Stimulated activated CD4-positive, alpha-beta T cell treated with anti-CD3 and anti-CD28 coated beads, Interleukin-4, amount 100 ng/mL, for 1 hour (primary cell): ENCODE results near the gene TRPM3.

ENCODE experiments used
- DNase-seq: peaks from one replicate; pipeline ENCODE4 v3.0.0-alpha.2; 2020

TRPM3 gene

GRCh38 chr9:70499621-70500020 lies 621.8 kb downstream of the TRPM3 start:
- no peak for DNase-seq

GRCh38 chr9:70498866-70499265 lies 622.6 kb downstream of the TRPM3 start:
- no peak for DNase-seq

DNA sequence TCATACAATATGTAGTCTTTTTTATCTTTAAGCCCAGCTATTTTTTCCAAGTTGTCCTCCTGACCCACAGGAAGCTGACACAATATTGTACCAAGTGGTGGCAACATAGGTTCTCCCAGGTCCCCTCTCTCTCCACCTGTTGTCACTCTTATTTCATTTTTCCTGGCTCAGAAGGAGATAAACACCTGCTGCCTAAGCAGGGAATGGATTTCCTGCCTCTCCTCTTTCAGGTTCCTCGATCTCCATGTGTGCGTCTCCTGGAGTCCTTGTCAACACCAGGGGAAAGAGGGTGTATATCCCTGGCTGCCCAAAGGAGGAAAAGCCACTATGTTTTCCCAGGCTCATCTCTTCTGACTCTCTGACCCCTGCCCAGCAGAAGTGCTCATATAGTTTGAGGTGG lies 625.2 kb downstream of the TRPM3 start:
- no peak for DNase-seq

- DNase-seq, result no peak
Measured at GRCh38 chr9:70495514-70495913, 625.9 kb downstream of the TRPM3 start.

DNA sequence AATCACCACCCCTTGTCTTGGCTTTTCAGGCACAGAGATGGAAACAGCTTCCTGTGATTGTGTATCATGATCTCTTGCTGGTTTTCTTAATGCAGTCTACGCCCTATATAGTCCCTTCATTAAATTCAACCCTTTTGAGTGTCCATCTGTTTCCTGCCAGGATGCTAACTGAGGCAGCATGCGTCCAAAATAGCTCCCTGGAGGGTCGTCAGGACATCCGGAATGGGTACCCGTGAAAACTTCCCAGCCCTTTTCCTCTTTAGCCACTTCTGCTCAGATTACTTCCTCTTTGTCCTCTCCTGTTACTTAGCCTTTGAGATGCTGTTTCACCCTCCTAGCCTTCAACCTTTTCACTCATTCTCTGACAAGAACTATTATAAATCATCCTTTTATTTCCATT lies 627.2 kb downstream of the TRPM3 start:
- no peak for DNase-seq

DNA sequence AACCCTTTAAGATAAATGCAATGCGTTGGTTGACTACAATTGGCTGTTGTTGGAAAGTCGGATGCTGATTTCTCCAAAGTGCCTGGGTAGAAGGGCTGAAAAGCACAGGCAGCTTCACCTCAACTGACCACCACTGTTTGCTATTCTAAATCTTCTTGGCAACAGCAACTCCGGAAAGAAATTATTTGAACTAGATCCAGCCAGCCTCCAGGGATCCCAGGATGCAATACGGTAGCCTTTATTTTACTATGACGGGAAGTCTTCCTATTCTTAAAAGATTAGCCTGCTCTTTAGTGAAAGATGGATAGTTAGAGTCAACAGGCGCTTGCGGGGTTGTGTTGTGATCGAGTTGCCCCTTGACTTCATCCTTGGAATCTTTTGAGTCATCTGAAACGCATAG lies 628.4 kb downstream of the TRPM3 start:
- no peak for DNase-seq

DNA sequence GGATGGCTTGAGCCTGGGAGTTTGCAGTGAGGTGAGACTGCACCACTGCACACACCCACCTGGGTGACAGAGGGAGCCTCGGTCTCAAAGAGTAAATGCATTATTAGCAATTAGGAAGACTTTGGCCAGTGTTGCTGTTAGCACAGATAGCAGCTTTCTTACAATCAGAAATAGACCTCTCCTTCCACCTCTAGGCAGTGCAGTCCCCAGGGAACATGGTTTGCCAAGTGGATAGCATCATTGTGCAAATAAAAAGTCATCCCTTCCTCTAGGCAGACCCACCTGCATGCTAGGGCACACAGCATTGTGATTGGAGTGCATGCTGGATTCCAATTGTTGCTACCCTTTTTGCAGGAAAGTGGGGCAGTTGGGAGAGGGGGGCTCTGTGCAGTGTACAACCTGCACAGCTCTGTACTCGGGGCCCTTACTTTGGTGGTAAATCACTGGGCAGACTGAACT lies 629.1 kb downstream of the TRPM3 start:
- DNase-seq, result no peak

- DNase-seq, result no peak
Measured at GRCh38 chr9:70491426-70492318, 629.7 kb downstream of the TRPM3 start.

DNA sequence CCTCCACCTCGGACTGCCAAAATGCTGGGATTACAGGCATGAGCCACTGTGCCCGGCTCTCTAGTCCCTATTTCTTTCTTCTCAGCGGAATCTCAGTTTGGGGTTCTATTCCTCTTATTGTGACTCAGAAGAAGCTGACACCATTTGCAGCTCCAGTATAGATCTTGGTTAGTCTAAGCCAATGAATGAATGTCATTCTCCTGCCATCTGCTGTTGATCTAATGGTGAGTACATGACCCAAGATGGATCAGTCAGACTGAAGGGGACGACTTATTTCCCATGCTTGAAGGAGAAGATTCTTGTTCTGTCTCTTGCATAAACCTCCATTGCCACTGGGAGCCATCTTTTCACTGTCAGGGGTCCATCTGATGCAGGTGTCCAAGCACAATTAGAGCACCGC lies 630.9 kb downstream of the TRPM3 start:
- no peak for DNase-seq

- DNase-seq, result no peak
Measured at GRCh38 chr9:70488793-70489105, 632.7 kb downstream of the TRPM3 start.

DNA sequence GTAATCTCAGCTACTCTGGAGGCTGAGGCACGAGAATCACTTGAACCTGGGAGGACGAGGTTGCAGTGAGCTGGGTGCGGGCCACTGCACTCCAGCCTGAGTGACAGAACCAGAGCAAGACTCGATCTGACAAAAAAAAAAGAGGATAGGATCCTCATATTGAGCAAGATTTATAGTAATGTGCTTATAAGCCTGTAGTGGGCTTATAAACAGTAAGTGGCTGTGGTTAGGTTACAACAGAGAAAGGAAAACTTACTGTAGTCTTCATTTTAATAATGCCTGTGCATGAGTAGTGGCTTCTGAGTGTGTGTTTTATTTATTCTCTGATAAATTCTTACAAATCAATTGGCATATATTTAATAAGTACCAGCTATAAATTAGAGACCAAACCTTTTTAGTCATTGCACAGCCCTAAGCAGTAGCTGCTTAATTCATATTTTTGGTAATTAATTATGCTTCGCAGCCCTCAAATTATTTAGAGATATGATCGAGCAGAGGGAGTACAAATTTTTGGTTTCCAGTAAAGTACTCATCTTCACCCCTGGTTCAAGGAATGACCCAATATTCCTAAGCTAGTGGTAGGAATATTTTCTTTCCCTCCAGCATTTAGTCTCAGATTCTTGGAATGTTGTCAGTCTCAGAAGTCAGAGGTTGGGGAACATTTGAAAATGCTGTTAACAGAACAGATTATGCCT lies 633.2 kb downstream of the TRPM3 start:
- no peak for DNase-seq

DNA sequence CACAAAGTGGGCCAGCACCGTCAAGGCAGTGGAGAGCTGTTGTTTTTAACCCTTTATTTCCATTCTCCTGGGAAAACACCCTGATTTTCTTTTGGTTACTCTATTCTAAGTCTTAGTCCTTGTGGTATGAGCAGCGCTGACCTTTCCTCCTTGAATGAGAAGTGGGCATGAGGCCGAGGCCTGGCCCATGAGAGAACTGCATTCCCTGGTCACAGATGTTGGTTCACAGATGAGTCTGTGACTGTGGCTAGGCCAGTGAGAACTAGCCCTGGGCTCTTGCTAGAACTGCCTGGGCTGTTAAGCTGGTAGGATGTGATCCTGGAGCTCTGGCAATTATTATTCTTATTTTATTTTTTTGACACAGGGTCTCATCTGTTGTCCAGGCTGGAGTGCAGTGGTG lies 635.3 kb downstream of the TRPM3 start:
- DNase-seq, result no peak

DNA sequence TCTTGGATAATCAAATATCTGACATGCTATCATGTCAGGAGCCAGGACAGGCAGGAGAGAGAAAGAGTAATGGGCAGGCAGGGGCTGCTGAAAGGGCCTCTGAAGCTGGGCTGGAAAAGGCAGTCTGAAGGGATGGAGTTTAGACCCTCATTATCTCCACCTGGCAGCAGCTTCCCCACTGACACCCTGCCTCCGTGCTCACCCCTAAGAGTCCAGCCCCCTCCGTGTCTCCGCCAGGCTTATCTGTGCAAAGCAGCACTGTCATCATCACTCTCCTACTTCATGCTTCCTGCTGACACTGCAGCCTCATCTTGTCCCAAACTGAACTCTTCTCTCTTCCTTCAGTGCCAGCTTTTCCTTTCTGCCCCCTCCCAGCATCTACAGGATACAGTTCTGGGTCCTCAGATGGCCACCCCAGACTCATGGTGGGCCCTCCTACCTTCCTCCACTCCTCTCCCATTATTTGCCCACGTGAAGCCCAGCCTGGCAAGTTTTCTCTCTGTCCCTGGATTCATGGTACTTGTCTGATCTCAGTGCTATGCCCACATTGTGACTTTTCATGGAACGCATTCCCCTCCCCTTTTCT lies 636.1 kb downstream of the TRPM3 start:
- DNase-seq, result no peak

GRCh38 chr9:70484232-70485130 lies 636.9 kb downstream of the TRPM3 start:
- DNase-seq, result no peak

GRCh38 chr9:70481471-70481870 lies 640.0 kb downstream of the TRPM3 start:
- DNase-seq, result no peak

DNA sequence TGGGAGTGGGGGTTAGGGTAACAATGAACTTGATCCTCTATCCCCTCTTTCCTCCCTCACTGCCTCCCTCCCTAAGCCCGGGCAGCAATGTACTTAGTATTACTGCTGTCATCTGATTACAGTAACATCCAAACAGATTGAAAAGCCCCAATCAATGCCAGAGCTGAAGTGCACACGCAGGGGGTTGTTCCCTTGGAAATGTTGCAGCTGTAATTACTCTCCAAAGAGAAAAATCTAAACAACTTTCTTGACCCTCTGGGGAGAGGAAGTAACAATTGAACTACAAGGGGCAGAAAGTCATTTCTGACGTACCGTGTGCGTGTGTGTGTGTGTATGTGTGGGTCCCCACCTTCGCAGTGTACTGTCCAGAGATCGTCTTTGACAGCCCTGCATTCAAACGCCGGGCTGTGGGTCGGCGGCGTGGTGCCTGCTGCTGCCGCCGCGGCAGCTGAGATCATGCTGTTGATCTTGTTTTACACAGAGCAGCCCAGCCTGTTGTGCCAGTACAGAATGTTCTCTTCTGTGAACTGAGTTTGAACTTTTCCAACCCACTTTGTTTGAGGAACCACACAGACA lies 640.9 kb downstream of the TRPM3 start:
- no peak for DNase-seq

- DNase-seq, result no peak
Measured at GRCh38 chr9:70479880-70480291, 641.5 kb downstream of the TRPM3 start.
